AG09309 (cell line): Measurements from ENCODE around the gene SGO1.
"Not testable (repeated sequence)": the region's sequence is repeated elsewhere in the genome, so short reads cannot be mapped to it uniquely, and the experiment has no call there.

ENCODE experiments used
- DNase-seq: peaks from one replicate; pipeline ENCODE4 v3.0.0-alpha.2; 2010; ENCODE audit warnings: low read depth
- H3K4me3 ChIP-seq: 2 replicates; pipeline ENCODE4 v1.5.1; 2011; ENCODE audit warnings: mild to moderate bottlenecking, low read depth, low read length, moderate library complexity; ENCODE audit not compliant: control insufficient read depth
- TF ChIP-seq, protein P1 (sequence below): IDR thresholded peaks from 2 replicates; pipeline ENCODE4 v1.5.1; 2011; ENCODE audit warnings: mild to moderate bottlenecking, low read depth, low read length, inconsistent platforms; ENCODE audit not compliant: insufficient read depth, control insufficient read depth; ENCODE audit errors: missing control alignments

The SGO1 gene

GRCh38 chr3:20218215-20218614, 32.2 kb upstream of the SGO1 start:
- TF ChIP-seq, protein P1, sequence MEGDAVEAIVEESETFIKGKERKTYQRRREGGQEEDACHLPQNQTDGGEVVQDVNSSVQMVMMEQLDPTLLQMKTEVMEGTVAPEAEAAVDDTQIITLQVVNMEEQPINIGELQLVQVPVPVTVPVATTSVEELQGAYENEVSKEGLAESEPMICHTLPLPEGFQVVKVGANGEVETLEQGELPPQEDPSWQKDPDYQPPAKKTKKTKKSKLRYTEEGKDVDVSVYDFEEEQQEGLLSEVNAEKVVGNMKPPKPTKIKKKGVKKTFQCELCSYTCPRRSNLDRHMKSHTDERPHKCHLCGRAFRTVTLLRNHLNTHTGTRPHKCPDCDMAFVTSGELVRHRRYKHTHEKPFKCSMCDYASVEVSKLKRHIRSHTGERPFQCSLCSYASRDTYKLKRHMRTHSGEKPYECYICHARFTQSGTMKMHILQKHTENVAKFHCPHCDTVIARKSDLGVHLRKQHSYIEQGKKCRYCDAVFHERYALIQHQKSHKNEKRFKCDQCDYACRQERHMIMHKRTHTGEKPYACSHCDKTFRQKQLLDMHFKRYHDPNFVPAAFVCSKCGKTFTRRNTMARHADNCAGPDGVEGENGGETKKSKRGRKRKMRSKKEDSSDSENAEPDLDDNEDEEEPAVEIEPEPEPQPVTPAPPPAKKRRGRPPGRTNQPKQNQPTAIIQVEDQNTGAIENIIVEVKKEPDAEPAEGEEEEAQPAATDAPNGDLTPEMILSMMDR = no peak
- no peak for DNase-seq
- no peak overlapping the region for H3K4me3 ChIP-seq

GRCh38 chr3:20215636-20216035, 29.6 kb upstream of the SGO1 start:
- H3K4me3 ChIP-seq = no peak overlapping the region
- TF ChIP-seq, protein P1 = no peak
- no peak for DNase-seq

GRCh38 chr3:20213491-20213890, 27.5 kb upstream of the SGO1 start:
- H3K4me3 ChIP-seq, DNase-seq: not testable (repeated sequence)

GRCh38 chr3:20207945-20208344, 21.9 kb upstream of the SGO1 start:
- H3K4me3 ChIP-seq, DNase-seq: not testable (repeated sequence)

GRCh38 chr3:20205898-20206297, 19.9 kb upstream of the SGO1 start:
- H3K4me3 ChIP-seq, DNase-seq: not testable (repeated sequence)

- no peak for DNase-seq
- TF ChIP-seq, protein P1 = no peak
- H3K4me3 ChIP-seq = no peak overlapping the region
Observed at GRCh38 chr3:20201143-20201542, 15.1 kb upstream of the SGO1 start.

- DNase-seq = no peak
- no peak overlapping the region for H3K4me3 ChIP-seq
- TF ChIP-seq, protein P1 = no peak
Observed at GRCh38 chr3:20197775-20198174, 11.8 kb upstream of the SGO1 start.

GRCh38 chr3:20194793-20195460, 8.9 kb upstream of the SGO1 start:
- H3K4me3 ChIP-seq = no peak overlapping the region
- TF ChIP-seq, protein P1 = no peak
- no peak for DNase-seq

DNA sequence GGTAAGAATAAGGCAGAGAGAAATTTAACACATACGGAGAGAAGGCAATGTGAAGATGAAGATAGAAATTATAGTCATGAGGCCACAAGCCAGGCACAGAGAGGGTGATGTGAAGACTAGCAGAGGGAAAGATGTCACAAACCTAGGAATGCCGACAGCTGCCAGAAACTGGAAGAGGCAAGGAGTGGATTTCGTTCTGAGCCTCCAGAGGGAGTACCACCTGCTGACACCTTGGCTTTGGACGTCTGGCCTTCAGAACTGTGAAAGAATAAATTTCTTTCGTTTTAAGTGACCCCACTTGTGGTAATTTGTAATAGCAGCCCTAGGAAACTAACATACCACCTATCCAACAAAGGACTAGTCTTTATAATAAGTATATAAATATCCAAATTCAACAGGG, 5.0 kb upstream of the SGO1 start:
- TF ChIP-seq, protein P1 = no peak
- H3K4me3 ChIP-seq = no peak overlapping the region
- no peak for DNase-seq
